ENCODE data around the gene ATXN2. TPM values are rescaled to one million over a fixed set of nuclear protein-coding genes. Genes with fewer than 3 reads are reported as not detected.
A peak's percentile ranks its signal among the peaks of the same experiment; 100 is the strongest.
"Not testable (repeated sequence)": the region's sequence is repeated elsewhere in the genome, so short reads cannot be mapped to it uniquely, and the experiment has no call there.

The ATXN2 gene
- total and polyA plus RNA-seq, 3 experiments from 2014 or later, result 27.7 to 44.9 (median 39.9) TPM

DNA sequence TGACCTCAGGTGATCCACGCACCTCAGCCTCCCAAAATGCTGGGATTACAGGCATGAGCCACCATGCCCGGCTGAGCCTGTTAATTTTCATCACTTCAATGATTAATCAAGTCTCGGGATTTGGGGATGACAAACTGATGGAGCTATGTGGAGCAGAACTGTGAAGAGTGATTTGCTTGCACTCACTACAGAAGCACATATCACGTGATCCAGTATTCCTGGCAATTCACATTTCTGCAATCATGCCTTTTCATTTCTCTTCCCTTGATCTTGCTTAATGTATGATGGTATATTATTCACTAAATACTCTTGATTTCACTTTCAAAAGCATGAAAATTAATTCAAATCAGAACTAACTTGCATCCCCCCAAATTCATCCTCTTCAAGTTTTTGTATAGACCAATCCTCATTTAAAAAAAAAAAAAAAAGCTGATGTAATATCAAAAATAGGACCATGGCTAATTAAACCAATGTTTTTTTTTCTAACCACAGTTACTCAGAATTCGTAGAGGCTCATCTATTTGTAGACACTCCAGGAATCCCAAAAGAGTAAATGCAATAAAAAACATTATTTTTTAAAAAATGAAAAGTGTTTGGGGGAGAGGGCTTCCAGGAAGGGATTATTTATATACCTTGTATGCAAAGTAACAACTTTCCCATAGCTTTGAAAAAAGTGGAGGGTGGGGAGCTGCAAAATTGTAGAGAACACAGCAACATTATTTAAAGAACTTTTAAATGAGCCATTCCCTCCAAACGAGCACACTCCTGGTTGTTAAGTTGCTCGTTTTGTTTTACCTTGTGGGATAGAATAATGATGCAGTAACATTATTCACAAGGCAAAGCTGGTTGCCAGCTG is 7.0 kb upstream of the ATXN2 start:
- no peaks in the 10 kb centered on the region for H3K36me3 Mint-ChIP-seq
- ChIA-PET CTCF (no interaction called here), POLR2A (no interaction called here)
- H3K36me3 ChIP-seq (ENCODE audit: insufficient read depth, low read length), result no peaks in the 10 kb centered on the region
- no peaks in the 10 kb centered on the region for H3K4me1 Mint-ChIP-seq
- no peaks in the 10 kb centered on the region for H3K9me3 Mint-ChIP-seq
- H3K4me1 ChIP-seq (ENCODE audit: insufficient read depth, low read length), result no peaks in the 10 kb centered on the region
- DNase-seq, result no peak
- H3K27ac ChIP-seq (ENCODE audit: low read depth, low read length), result no peak overlapping the region
- H3K27ac Mint-ChIP-seq, result no peak overlapping the region
- H3K4me3 ChIP-seq (ENCODE audit: low read length), result no peak overlapping the region
- H3K4me3 Mint-ChIP-seq, result no peak overlapping the region
- H3K27me3 Mint-ChIP-seq, result no peaks in the 10 kb centered on the region
- H3K9me3 ChIP-seq (ENCODE audit: low read length), result no peaks in the 10 kb centered on the region
- no peaks in the 10 kb centered on the region for H3K27me3 ChIP-seq (ENCODE audit: insufficient read depth, low read length, poor library complexity, severe bottlenecking)

DNA sequence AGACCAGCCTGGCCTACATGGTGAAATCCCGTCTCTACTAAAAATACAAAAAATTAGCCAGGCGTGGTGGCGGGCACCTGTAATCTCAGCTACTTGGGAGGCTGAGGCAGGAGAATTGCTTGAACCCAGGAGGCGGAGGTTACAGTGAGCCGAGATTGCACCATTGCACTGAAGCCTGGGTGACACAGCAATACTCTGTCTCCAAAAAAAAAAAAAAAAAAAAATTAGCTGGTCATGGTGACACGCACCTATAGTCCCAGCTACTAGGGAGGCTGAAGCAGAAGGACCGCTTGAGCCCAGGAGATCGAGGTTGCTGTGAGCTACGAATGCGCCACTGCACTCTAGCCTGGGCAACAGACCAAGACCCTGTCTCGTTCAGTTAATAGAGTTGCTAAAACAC is 3.7 kb upstream of the ATXN2 start:
- H3K27me3 Mint-ChIP-seq; CTCF ChIA-PET; POLR2A ChIA-PET; H3K27ac ChIP-seq (ENCODE audit: low read depth, low read length); H3K9me3 Mint-ChIP-seq; H3K36me3 ChIP-seq (ENCODE audit: insufficient read depth, low read length); DNase-seq; H3K4me3 Mint-ChIP-seq; H3K4me1 ChIP-seq (ENCODE audit: insufficient read depth, low read length); H3K4me3 ChIP-seq (ENCODE audit: low read length); H3K27me3 ChIP-seq (ENCODE audit: insufficient read depth, low read length, poor library complexity, severe bottlenecking); H3K36me3 Mint-ChIP-seq; H3K9me3 ChIP-seq (ENCODE audit: low read length): not testable (repeated sequence)
- peak overlapping the region in 1 of 8 donors; percentile 64 for H3K27ac Mint-ChIP-seq
- peaks cover 5 to 11% (median 9%) of the 10 kb centered on the region in 3 donors for H3K4me1 Mint-ChIP-seq

DNA sequence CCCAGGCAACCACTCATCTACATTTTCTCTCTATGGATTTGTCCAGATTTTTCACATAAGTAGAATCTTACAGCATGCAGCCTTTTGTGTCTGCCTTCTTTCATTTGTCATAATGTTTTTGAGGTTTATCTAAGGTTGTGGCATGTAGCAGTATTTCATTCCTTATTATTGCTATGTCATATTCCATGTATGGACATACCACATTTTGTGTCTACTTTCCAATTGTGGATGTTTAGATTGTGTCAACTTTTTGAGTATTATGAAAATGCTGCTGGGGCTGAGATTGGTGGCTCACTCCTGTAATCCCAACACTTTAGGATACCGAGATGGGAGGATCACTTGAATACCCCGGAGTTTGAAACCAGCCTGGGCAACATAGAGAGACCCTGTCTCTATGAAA is 3.2 kb upstream of the ATXN2 start:
- peaks cover 8 to 14% (median 12%) of the 10 kb centered on the region in 3 donors for H3K4me1 Mint-ChIP-seq
- POLR2A ChIA-PET, result no interaction called here
- Histone ChIP-seq H3K27ac (ENCODE audit: low read depth, low read length) (no peak overlapping the region), H3K4me1 (ENCODE audit: insufficient read depth, low read length) (peaks cover 10% of the 10 kb centered on the region), H3K9me3 (ENCODE audit: low read length) (no peaks in the 10 kb centered on the region), H3K4me3 (ENCODE audit: low read length) (no peak overlapping the region), H3K27me3 (ENCODE audit: insufficient read depth, low read length, poor library complexity, severe bottlenecking) (no peaks in the 10 kb centered on the region), H3K36me3 (ENCODE audit: insufficient read depth, low read length) (no peaks in the 10 kb centered on the region)
- H3K27ac Mint-ChIP-seq, result peak overlapping the region in 2 of 8 donors; percentile 15 to 64
- peak overlapping the region in 2 of 7 donors; percentile 32 to 67 for H3K4me3 Mint-ChIP-seq
- H3K9me3 Mint-ChIP-seq, result no peaks in the 10 kb centered on the region
- peaks cover 0 to 6% of the 10 kb centered on the region in 2 donors for H3K27me3 Mint-ChIP-seq
- CTCF ChIA-PET, result no interaction called here
- DNase-seq, result no peak
- peaks cover 0 to 9% (median 0%) of the 10 kb centered on the region in 3 donors for H3K36me3 Mint-ChIP-seq

DNA sequence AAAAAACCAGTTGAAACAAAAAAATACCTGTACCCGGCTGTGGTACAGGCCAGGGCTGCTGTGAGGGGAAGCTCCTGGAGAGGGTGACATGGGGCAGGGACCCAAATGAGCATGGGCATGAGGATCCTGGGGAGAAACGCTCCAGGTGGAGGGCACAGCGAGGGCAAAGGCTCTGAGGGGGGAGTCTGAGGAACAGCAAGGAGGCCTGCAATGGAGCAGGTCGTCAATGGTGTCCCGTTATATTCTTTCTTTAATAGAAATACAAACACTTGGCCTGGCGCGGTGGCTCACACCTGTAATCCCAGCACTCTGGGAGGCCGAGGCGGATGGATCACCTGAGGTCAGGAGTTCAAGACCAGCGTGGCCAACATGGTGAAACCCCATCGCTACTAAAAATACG is 1.9 kb upstream of the ATXN2 start:
- H3K9me3 Mint-ChIP-seq; H3K4me3 ChIP-seq (ENCODE audit: low read length); CTCF ChIA-PET; H3K36me3 ChIP-seq (ENCODE audit: insufficient read depth, low read length); DNase-seq; H3K27me3 ChIP-seq (ENCODE audit: insufficient read depth, low read length, poor library complexity, severe bottlenecking); H3K4me3 Mint-ChIP-seq; H3K36me3 Mint-ChIP-seq; H3K9me3 ChIP-seq (ENCODE audit: low read length); POLR2A ChIA-PET; H3K27ac ChIP-seq (ENCODE audit: low read depth, low read length); H3K27me3 Mint-ChIP-seq: not testable (repeated sequence)
- H3K27ac Mint-ChIP-seq, result peak overlapping the region in 1 of 8 donors; percentile 99
- H3K4me1 Mint-ChIP-seq, result peaks cover 19 to 28% (median 25%) of the 10 kb centered on the region in 3 donors
- peaks cover 23% of the 10 kb centered on the region for H3K4me1 ChIP-seq (ENCODE audit: insufficient read depth, low read length)

DNA sequence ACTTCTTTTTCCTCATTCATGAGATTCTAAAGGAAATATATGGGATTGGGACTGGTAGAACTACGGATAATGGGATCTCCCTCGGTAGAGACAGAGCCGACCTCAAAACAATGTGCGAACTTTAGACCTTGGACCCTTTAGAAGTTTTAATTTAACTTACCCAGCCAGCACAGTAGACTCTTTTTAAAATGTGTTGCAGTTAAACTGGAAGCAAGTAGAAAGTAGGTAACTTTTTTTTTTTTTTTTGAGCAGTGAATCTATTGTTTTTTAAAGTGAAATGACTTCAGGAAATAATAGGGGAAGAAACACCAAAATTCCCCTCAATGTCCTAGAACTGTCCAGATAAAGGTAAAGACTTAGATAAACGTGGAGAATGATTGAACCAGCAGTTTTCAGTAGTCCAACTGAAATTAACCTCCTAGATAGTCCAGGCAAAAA is 1.1 kb upstream of the ATXN2 start:
- H3K4me1 ChIP-seq (ENCODE audit: insufficient read depth, low read length), result peaks cover 24% of the 10 kb centered on the region
- peak overlapping the region; percentile 85 for H3K4me3 ChIP-seq (ENCODE audit: low read length)
- ChIA-PET CTCF (no interaction called here), POLR2A (no interaction called here)
- H3K9me3 ChIP-seq (ENCODE audit: low read length), result no peaks in the 10 kb centered on the region
- no peaks in the 10 kb centered on the region for H3K36me3 ChIP-seq (ENCODE audit: insufficient read depth, low read length)
- Mint-ChIP-seq H3K27ac (peak overlapping the region; percentile 65 to 99 (median 90)), H3K4me3 (peak overlapping the region; percentile 80 to 96 (median 89)), H3K4me1 (peaks cover 22 to 34% (median 31%) of the 10 kb centered on the region in 3 donors), H3K9me3 (no peaks in the 10 kb centered on the region), H3K27me3 (peaks cover 0 to 6% of the 10 kb centered on the region in 2 donors), H3K36me3 (peaks cover 0 to 9% (median 0%) of the 10 kb centered on the region in 3 donors)
- no peaks in the 10 kb centered on the region for H3K27me3 ChIP-seq (ENCODE audit: insufficient read depth, low read length, poor library complexity, severe bottlenecking)
- peak overlapping the region; percentile 76 for H3K27ac ChIP-seq (ENCODE audit: low read depth, low read length)
- DNase-seq, result no peak

DNA sequence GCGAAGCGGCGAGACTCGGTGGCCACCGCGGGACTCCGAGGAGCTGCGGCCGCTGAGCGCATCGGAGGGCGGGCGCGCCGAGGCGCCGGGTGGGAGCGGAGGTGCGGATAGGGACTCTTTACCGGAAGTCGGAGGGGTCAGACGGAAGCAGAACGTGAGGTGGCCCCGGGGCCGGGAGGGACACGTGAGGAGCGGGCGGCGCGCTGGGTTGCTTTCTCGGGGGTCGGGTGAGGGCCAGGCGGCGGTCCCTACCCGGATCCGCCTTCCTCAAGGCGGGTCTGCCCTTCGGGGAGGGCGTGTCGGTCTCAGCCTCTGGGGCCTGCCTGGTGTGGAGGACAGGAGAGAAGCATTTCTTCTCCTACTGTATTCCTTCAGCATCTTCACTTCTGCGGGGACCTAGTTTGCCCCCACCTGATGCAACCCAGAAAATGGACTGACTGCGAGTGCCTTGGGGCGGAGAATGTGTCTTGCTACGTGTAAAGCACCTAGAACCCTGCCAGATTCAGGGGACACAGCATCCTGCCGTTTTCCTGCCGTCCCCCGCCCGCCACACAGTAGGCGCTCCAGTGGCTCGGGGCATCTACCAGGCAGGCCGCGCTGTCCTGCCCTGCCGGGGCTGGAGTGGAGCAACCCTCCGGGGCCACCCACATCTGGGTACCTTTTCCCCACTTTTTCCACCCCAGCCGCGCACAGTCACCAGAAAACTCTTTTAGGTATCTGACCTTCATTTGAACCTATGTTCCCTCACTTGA is 514 bp upstream of the ATXN2 start:
- peaks cover 0 to 6% of the 10 kb centered on the region in 2 donors for H3K27me3 Mint-ChIP-seq
- Histone ChIP-seq H3K4me3 (ENCODE audit: low read length) (peak overlapping the region; percentile 85), H3K36me3 (ENCODE audit: insufficient read depth, low read length) (no peaks in the 10 kb centered on the region), H3K4me1 (ENCODE audit: insufficient read depth, low read length) (peaks cover 24% of the 10 kb centered on the region), H3K27ac (ENCODE audit: low read depth, low read length) (peak overlapping the region; percentile 76), H3K9me3 (ENCODE audit: low read length) (no peaks in the 10 kb centered on the region), H3K27me3 (ENCODE audit: insufficient read depth, low read length, poor library complexity, severe bottlenecking) (no peaks in the 10 kb centered on the region)
- peak overlapping the region; percentile 65 to 99 (median 90) for H3K27ac Mint-ChIP-seq
- ChIA-PET CTCF (no interaction called here), POLR2A (interaction anchor here (0.6 kb wide), 1 partner anchor 38 kb away, joined by 3 read pairs; no protein-coding TSS in a partner anchor)
- H3K4me3 Mint-ChIP-seq, result peak overlapping the region; percentile 80 to 96 (median 89)
- peaks cover 27 to 40% (median 37%) of the 10 kb centered on the region in 3 donors for H3K4me1 Mint-ChIP-seq
- no peaks in the 10 kb centered on the region for H3K9me3 Mint-ChIP-seq
- DNase-seq, result peak; percentile 79 to 93 (median 90)
- H3K36me3 Mint-ChIP-seq, result peaks cover 0 to 9% (median 0%) of the 10 kb centered on the region in 3 donors

DNA sequence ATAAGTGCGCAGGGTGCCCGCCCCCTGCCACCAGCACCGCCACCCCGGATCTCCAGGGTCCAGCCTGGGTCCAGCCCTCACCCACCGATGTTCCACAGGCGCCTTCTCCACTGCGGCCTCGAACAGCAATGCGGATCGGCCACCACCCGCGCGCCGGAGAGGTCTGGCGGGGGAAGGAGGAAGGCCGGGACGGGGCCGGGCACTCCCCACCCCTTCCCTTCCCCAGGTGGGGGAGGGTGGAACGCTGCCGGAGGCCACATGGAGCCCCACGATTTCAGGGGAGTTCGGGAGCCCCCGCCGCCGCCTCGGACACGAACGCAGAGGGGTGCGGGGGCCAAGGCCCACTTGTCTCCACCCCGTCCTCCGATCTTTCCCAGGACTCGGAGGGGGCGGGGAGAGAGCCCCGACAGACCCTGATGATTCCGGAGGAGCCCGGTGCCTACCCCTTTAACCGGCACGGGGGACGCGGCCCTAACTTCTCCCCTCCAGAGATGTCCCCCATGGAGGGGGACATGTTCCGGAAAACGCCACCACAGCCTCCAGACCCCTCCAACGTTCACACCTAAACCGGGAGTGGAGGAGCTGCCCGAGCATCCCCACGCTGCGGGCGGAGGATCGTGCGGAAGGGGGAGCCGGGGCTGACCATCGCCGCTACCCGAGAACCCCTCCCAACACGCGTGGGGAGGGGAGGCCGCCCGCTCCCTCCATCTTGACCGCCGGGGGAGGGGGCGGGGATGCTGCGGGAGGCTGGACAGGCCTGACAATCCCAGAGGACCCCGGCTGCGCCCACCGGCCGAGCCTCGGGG is 1.1 kb downstream of the ATXN2 start:
- Histone ChIP-seq H3K27ac (ENCODE audit: low read depth, low read length) (peak overlapping the region; percentile 74), H3K4me3 (ENCODE audit: low read length) (peak overlapping the region; percentile 59), H3K4me1 (ENCODE audit: insufficient read depth, low read length) (peaks cover 24% of the 10 kb centered on the region), H3K27me3 (ENCODE audit: insufficient read depth, low read length, poor library complexity, severe bottlenecking) (no peaks in the 10 kb centered on the region), H3K9me3 (ENCODE audit: low read length) (no peaks in the 10 kb centered on the region), H3K36me3 (ENCODE audit: insufficient read depth, low read length) (no peaks in the 10 kb centered on the region)
- Mint-ChIP-seq H3K4me1 (peaks cover 34 to 56% (median 47%) of the 10 kb centered on the region in 3 donors), H3K36me3 (peaks cover 0 to 9% (median 0%) of the 10 kb centered on the region in 3 donors), H3K9me3 (no peaks in the 10 kb centered on the region), H3K27ac (peak overlapping the region; percentile 80 to 99 (median 94)), H3K4me3 (peak overlapping the region; percentile 90 to 98 (median 96)), H3K27me3 (peaks cover 0 to 6% of the 10 kb centered on the region in 2 donors)
- POLR2A ChIA-PET, result no interaction called here
- CTCF ChIA-PET, result no interaction called here
- DNase-seq, result peak; percentile 7 to 51 (median 10)

Data from CD8-positive, alpha-beta memory T cell (primary cell).